GM12873 (cell line): ENCODE measurements around the gene OFD1.

Experiments
- TF ChIP-seq, protein P1 (sequence below): IDR thresholded peaks from 2 replicates; pipeline ENCODE4 v1.5.1; 2012; ENCODE audit warnings: low read depth, mild to moderate bottlenecking, moderate library complexity, low read length, control low read depth; ENCODE audit not compliant: insufficient read depth; ENCODE audit errors: missing control alignments

OFD1 gene

DNA sequence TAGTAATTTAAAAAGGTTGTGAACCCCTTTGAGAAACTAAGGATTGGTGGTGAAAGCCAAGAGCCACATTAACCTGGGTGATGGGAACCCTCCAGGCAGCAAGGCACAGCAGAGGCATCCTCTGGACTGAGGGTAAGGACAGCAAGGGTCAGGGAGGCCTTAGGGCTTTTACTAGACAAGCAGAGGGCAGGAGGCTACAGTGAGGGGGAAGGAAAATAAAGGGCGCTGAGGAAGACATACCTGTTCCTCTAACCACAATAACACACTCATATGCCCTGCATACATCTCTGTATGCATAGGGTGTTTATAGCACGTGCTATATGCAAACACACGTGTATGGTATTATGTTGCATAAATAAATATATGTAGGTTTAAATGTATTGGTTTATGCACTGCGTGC, 63.6 kb downstream of the OFD1 start:
- TF ChIP-seq, protein P1, sequence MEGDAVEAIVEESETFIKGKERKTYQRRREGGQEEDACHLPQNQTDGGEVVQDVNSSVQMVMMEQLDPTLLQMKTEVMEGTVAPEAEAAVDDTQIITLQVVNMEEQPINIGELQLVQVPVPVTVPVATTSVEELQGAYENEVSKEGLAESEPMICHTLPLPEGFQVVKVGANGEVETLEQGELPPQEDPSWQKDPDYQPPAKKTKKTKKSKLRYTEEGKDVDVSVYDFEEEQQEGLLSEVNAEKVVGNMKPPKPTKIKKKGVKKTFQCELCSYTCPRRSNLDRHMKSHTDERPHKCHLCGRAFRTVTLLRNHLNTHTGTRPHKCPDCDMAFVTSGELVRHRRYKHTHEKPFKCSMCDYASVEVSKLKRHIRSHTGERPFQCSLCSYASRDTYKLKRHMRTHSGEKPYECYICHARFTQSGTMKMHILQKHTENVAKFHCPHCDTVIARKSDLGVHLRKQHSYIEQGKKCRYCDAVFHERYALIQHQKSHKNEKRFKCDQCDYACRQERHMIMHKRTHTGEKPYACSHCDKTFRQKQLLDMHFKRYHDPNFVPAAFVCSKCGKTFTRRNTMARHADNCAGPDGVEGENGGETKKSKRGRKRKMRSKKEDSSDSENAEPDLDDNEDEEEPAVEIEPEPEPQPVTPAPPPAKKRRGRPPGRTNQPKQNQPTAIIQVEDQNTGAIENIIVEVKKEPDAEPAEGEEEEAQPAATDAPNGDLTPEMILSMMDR = no peak

DNA sequence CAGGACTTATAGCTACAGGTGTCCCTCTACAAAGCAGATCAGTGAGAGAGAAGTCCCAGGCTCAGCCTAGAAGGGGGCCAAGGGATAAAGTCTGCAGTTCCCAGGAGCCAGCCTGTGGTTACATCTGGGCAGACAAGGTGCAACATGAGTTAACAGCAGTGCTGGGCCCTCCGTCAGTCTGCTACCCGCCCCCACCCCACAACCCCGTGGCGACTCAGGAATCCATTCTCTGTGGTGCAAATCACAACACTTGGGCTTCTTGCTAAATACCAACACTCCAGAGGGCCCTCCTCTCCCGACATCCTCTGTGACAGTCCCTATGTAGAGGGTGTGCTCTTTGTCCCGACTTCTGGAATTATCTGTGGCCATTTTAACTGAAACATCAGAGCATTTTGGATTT, 68.6 kb downstream of the OFD1 start:
- TF ChIP-seq, protein P1 = no peak

DNA sequence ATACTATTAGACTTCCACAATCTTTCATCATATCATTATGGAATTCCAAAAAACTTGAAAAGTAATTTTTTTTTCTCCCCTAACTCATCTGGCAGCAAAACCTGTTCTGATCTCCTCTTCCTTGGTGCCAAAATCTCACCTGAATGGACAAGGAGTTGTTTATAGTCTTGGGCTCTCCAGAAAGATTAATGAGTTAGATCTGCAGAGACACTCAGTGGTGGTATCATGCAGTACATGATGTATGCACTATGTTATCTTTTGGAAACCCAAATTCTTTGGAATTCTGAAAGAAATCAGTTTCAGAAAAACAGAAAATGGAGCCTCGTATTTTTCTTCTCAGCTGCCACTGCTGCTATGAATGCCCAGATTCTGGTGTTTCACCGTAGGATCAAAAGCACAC, 70.7 kb downstream of the OFD1 start:
- TF ChIP-seq, protein P1 = no peak

- TF ChIP-seq, protein P1 = no peak
Observed at GRCh38 chrX:13808293-13808692, 73.7 kb downstream of the OFD1 start.

DNA sequence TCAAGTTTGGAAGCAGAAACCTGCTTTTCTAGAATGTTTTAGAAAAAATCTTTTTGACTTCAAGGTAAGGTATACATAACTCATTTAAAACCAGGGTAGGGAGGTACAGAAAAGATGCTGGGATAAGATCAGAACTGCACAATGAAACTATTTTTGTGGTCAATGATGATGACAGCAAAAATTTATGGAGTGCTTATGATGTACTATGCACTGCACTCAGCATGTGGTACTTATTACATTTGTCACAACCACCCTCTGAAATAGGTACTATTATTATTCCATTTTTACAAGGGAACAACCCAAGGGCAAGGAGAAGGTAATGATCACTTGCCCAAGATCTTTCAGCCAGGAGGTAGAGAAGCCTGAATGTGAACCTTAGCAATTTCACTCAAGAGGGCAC, 74.3 kb downstream of the OFD1 start:
- TF ChIP-seq, protein P1 = no peak

DNA sequence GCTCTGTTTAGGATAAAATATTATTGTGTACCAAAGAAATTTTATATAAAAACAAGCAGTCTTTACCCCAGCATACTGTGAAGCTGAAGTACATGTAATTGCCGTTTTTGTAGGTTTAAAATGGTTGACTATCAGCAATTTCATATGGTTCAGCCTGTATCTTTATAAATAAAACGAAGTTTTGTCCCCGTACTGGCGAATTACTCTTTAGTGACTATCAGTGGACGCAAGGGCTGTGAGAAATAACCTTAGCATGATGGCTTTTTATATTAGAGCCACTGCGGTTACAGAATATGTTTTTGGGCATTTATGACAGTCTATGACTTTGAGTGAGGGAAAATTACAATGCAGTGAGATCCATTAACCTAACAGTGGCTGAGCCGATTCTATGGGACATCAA, 81.1 kb downstream of the OFD1 start:
- TF ChIP-seq, protein P1 = no peak

DNA sequence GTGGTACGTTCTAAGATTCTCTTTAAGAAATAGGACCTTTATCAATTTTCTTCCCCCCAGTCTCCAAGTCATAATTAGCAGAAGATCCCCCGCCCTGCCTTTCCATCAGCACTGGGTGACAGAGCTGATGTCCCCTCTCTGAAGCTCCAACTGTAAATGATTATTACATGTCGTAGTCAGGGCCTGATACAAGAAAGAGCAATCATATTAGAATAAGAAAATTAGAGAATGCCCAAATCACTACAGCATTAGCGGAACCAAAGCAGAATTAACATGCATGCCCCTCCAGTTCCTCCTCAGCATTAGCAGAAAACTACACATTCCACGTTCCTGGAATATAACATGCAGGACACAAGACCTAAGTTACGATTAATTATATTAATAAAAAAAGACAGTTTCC, 81.6 kb downstream of the OFD1 start:
- TF ChIP-seq, protein P1 = no peak
